Prostate gland (tissue), 2 donors: Measurements from ENCODE around the gene SGCD.

Experiments
- POLR2AphosphoS5 ChIP-seq: sonication (generic); formaldehyde crosslinking; IDR thresholded peaks from one replicate; pipeline ENCODE4 v1.6.1; 2017; ENCODE audit warnings: antibody characterized with exemption
- TF ChIP-seq, protein P1 (sequence below), 4 experiments: fragments of 200-600 bp in 2 of 4; fragments of 450-650 bp in 2 of 4; sonication (generic) in 2 of 4; IDR thresholded peaks; 1 replicate in 3 of 4; 2 replicates in 1 of 4; pipeline ENCODE4 v1.5.1; 2016 to 2019; ENCODE audit warnings: antibody characterized with exemption in 4 of 4, mild to moderate bottlenecking in 2 of 4, moderate library complexity in 2 of 4

GRCh38 chr5:156456857-156457256 is 129.9 kb downstream of the SGCD start:
- no peak for TF ChIP-seq POLR2AphosphoS5
- TF ChIP-seq, protein P1, sequence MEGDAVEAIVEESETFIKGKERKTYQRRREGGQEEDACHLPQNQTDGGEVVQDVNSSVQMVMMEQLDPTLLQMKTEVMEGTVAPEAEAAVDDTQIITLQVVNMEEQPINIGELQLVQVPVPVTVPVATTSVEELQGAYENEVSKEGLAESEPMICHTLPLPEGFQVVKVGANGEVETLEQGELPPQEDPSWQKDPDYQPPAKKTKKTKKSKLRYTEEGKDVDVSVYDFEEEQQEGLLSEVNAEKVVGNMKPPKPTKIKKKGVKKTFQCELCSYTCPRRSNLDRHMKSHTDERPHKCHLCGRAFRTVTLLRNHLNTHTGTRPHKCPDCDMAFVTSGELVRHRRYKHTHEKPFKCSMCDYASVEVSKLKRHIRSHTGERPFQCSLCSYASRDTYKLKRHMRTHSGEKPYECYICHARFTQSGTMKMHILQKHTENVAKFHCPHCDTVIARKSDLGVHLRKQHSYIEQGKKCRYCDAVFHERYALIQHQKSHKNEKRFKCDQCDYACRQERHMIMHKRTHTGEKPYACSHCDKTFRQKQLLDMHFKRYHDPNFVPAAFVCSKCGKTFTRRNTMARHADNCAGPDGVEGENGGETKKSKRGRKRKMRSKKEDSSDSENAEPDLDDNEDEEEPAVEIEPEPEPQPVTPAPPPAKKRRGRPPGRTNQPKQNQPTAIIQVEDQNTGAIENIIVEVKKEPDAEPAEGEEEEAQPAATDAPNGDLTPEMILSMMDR (IDR thresholded peaks at IDR 0.05): no peak
